SJCRH30 (cell line): Measurements from ENCODE around the gene DCDC2. TPM values are rescaled to one million over a fixed set of nuclear protein-coding genes. Genes with fewer than 3 reads are reported as not detected.
"Not testable (repeated sequence)": the region's sequence is repeated elsewhere in the genome, so short reads cannot be mapped to it uniquely, and the experiment has no call there.

ENCODE experiments used
- DNase-seq, 2 experiments: peaks; one replicate each; pipeline ENCODE4 v3.0.0-alpha.2; 2015 to 2020
- H3K27ac ChIP-seq: fragments of 250-450 bp; sonication (Bioruptor Pico); 2 replicates; pipeline ENCODE4 v1.5.1; 2020; ENCODE audit warnings: mild to moderate bottlenecking, moderate library complexity
- H3K27me3 ChIP-seq: fragments of 250-450 bp; sonication (Bioruptor Pico); 2 replicates; pipeline ENCODE4 v1.5.1; 2020; ENCODE audit warnings: mild to moderate bottlenecking, moderate library complexity
- H3K36me3 ChIP-seq: fragments of 250-450 bp; sonication (Bioruptor Pico); 2 replicates; pipeline ENCODE4 v1.5.1; 2020; ENCODE audit warnings: mild to moderate bottlenecking, moderate library complexity
- H3K4me1 ChIP-seq: fragments of 250-450 bp; sonication (Bioruptor Pico); 2 replicates; pipeline ENCODE4 v1.5.1; 2020; ENCODE audit warnings: mild to moderate bottlenecking, moderate library complexity
- H3K4me3 ChIP-seq: fragments of 250-450 bp; sonication (Bioruptor Pico); 2 replicates; pipeline ENCODE4 v1.5.1; 2020; ENCODE audit warnings: mild to moderate bottlenecking, moderate library complexity
- H3K9me3 ChIP-seq: fragments of 250-450 bp; sonication (Bioruptor Pico); replicated peaks from 2 replicates; pipeline ENCODE4 v1.5.1; 2020; ENCODE audit warnings: mild to moderate bottlenecking, moderate library complexity
- total RNA-seq: library from RNA; depleted of rRNA; stranded (reverse); fragments of >200 nt; shearing (Covaris generic); gene quantifications from 2 replicates; pipeline ENCODE4 v1.2.3, GENCODE V29; 2014

Gene DCDC2
- total RNA-seq, 1 experiment from 2014 or later, result 0.02 TPM

GRCh38 chr6:24148684-24149083 is 209.2 kb downstream of the DCDC2 start:
- no peak overlapping the region for H3K27ac ChIP-seq
- no peaks in the 10 kb centered on the region for H3K9me3 ChIP-seq
- H3K36me3 ChIP-seq, result no peaks in the 10 kb centered on the region
- no peak for DNase-seq
- H3K4me3 ChIP-seq, result no peak overlapping the region
- no peaks in the 10 kb centered on the region for H3K27me3 ChIP-seq
- H3K4me1 ChIP-seq, result no peaks in the 10 kb centered on the region

GRCh38 chr6:24148154-24148570 is 209.7 kb downstream of the DCDC2 start:
- Histone ChIP-seq H3K9me3 (no peaks in the 10 kb centered on the region), H3K27ac (no peak overlapping the region), H3K36me3 (no peaks in the 10 kb centered on the region), H3K4me3 (no peak overlapping the region), H3K27me3 (no peaks in the 10 kb centered on the region), H3K4me1 (no peaks in the 10 kb centered on the region)
- no peak for DNase-seq

- no peaks in the 10 kb centered on the region for H3K4me1 ChIP-seq
These were observed 210.2 kb downstream of the DCDC2 start for GRCh38 chr6:24147511-24148153.

GRCh38 chr6:24146871-24147270 is 211.0 kb downstream of the DCDC2 start:
- Histone ChIP-seq H3K36me3 (no peaks in the 10 kb centered on the region), H3K27me3 (no peaks in the 10 kb centered on the region), H3K9me3 (no peaks in the 10 kb centered on the region), H3K27ac (no peak overlapping the region), H3K4me3 (no peak overlapping the region), H3K4me1 (no peaks in the 10 kb centered on the region)
- no peak for DNase-seq

More at GRCh38 chr6:24147511-24148153, 210.2 kb downstream of the DCDC2 start:
- H3K27me3 ChIP-seq, result no peaks in the 10 kb centered on the region
- H3K9me3 ChIP-seq, result no peaks in the 10 kb centered on the region
- H3K27ac ChIP-seq, result no peak overlapping the region
- no peak overlapping the region for H3K4me3 ChIP-seq
- DNase-seq, result no peak
- no peaks in the 10 kb centered on the region for H3K36me3 ChIP-seq

GRCh38 chr6:24145690-24146131 is 212.1 kb downstream of the DCDC2 start:
- Histone ChIP-seq H3K4me3 (no peak overlapping the region), H3K36me3 (no peaks in the 10 kb centered on the region), H3K9me3 (no peaks in the 10 kb centered on the region), H3K27me3 (no peaks in the 10 kb centered on the region), H3K4me1 (no peaks in the 10 kb centered on the region), H3K27ac (no peak overlapping the region)
- DNase-seq, result no peak

GRCh38 chr6:24142733-24143132 is 215.1 kb downstream of the DCDC2 start:
- H3K36me3 ChIP-seq, DNase-seq, H3K4me3 ChIP-seq, H3K4me1 ChIP-seq, H3K27ac ChIP-seq, H3K9me3 ChIP-seq, H3K27me3 ChIP-seq: not testable (repeated sequence)

GRCh38 chr6:24140591-24140990 is 217.3 kb downstream of the DCDC2 start:
- Histone ChIP-seq H3K27ac (no peak overlapping the region), H3K27me3 (no peaks in the 10 kb centered on the region), H3K36me3 (no peaks in the 10 kb centered on the region), H3K9me3 (no peaks in the 10 kb centered on the region), H3K4me1 (no peaks in the 10 kb centered on the region), H3K4me3 (no peak overlapping the region)
- DNase-seq, result no peak

GRCh38 chr6:24139639-24140038 is 218.2 kb downstream of the DCDC2 start:
- no peaks in the 10 kb centered on the region for H3K9me3 ChIP-seq
- H3K36me3 ChIP-seq, result no peaks in the 10 kb centered on the region
- no peaks in the 10 kb centered on the region for H3K27me3 ChIP-seq
- DNase-seq, result no peak
- H3K4me1 ChIP-seq, result no peaks in the 10 kb centered on the region
- no peak overlapping the region for H3K27ac ChIP-seq
- H3K4me3 ChIP-seq, result no peak overlapping the region

GRCh38 chr6:24139080-24139479 is 218.8 kb downstream of the DCDC2 start:
- no peak for DNase-seq
- H3K4me3 ChIP-seq, result no peak overlapping the region
- H3K36me3 ChIP-seq, result no peaks in the 10 kb centered on the region
- H3K4me1 ChIP-seq, result no peaks in the 10 kb centered on the region
- H3K9me3 ChIP-seq, result no peaks in the 10 kb centered on the region
- no peaks in the 10 kb centered on the region for H3K27me3 ChIP-seq
- no peak overlapping the region for H3K27ac ChIP-seq

GRCh38 chr6:24131751-24132150 is 226.1 kb downstream of the DCDC2 start:
- Histone ChIP-seq H3K27me3 (no peaks in the 10 kb centered on the region), H3K4me3 (no peak overlapping the region), H3K4me1 (no peaks in the 10 kb centered on the region), H3K27ac (no peak overlapping the region), H3K9me3 (no peaks in the 10 kb centered on the region), H3K36me3 (no peaks in the 10 kb centered on the region)
- DNase-seq, result no peak

- DNase-seq, result no peak
- Histone ChIP-seq H3K27ac (no peak overlapping the region), H3K27me3 (no peaks in the 10 kb centered on the region), H3K36me3 (no peaks in the 10 kb centered on the region), H3K4me3 (no peak overlapping the region), H3K4me1 (no peaks in the 10 kb centered on the region), H3K9me3 (no peaks in the 10 kb centered on the region)
These were observed 230.5 kb downstream of the DCDC2 start for GRCh38 chr6:24127316-24127715.

GRCh38 chr6:24126586-24127192 is 231.2 kb downstream of the DCDC2 start:
- DNase-seq, result peak; percentile 25 to 71
- H3K4me3 ChIP-seq, result no peak overlapping the region

GRCh38 chr6:24125980-24126379 is 231.9 kb downstream of the DCDC2 start, which contains the start of gene NRSN1:
TSS of gene NRSN1 (plus strand) at chr6:24126215. CDS start at chr6:24134328, 8,113 bp downstream.
- Histone ChIP-seq H3K9me3 (no peaks in the 10 kb centered on the region), H3K27ac (no peak within 1 kb of the TSS), H3K4me1 (no peaks in the 10 kb centered on the region), H3K27me3 (no peaks in the 10 kb centered on the region), H3K4me3 (no peak within 1 kb of the TSS), H3K36me3 (no peaks in the 10 kb centered on the region)
- DNase-seq, result no peak

More at GRCh38 chr6:24126586-24127192, 231.2 kb downstream of the DCDC2 start:
- Histone ChIP-seq H3K27ac (no peak overlapping the region), H3K27me3 (no peaks in the 10 kb centered on the region), H3K9me3 (no peaks in the 10 kb centered on the region), H3K4me1 (no peaks in the 10 kb centered on the region), H3K36me3 (no peaks in the 10 kb centered on the region)

GRCh38 chr6:24122139-24122538 is 235.7 kb downstream of the DCDC2 start:
- no peak overlapping the region for H3K27ac ChIP-seq
- no peaks in the 10 kb centered on the region for H3K36me3 ChIP-seq
- no peak overlapping the region for H3K4me3 ChIP-seq
- no peaks in the 10 kb centered on the region for H3K4me1 ChIP-seq
- no peak for DNase-seq
- no peaks in the 10 kb centered on the region for H3K9me3 ChIP-seq
- H3K27me3 ChIP-seq, result no peaks in the 10 kb centered on the region
